IPS-NIHi7 (cell line): Measurements from ENCODE around the gene SPHK1.

Experiments
- DNase-seq: peaks from one replicate; pipeline ENCODE4 v3.0.0; 2012; ENCODE audit warnings: mixed read lengths; ENCODE audit errors: extremely low spot score

SPHK1 gene

GRCh38 chr17:76407509-76407908 is 23.1 kb downstream of the SPHK1 start:
- no peak for DNase-seq

DNA sequence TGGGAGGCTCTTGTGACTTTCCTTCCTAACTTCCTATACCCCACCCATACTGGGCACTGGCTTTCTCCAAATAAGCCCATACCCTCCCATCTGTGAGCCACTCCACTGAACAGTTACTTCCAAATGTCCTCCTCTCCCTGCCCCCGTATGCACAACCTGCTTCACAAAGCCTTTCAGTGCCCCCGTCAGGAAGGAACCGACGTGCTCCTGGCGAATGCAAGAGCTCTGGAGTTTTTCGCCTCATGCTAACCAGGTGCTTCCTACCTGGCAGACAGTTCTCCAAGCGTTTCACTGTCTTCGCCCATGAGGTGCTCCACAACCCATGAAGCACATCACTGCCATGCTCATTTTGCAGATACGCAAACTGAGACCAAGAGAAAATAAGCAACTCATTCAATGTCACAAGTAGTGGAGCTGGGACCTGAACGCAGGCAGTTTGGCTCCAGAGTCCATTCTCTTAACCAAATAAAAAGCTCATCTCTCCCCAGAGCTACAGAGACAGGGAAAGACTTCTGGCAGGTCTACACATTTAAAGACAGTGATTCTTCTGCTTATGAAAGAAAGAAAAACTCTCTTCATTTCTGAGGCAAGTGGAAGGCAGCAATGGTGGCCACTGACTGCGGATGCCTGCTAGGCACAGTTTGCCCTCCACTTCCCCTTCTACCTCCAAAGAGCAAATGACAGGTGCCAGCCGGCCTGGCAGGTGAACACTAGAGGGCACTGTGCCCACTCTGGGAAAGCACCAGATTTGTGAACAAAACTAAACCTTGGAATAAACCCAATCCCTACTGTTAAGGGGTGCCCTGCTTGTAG is 23.8 kb downstream of the SPHK1 start:
- peak; percentile 80 for DNase-seq

DNA sequence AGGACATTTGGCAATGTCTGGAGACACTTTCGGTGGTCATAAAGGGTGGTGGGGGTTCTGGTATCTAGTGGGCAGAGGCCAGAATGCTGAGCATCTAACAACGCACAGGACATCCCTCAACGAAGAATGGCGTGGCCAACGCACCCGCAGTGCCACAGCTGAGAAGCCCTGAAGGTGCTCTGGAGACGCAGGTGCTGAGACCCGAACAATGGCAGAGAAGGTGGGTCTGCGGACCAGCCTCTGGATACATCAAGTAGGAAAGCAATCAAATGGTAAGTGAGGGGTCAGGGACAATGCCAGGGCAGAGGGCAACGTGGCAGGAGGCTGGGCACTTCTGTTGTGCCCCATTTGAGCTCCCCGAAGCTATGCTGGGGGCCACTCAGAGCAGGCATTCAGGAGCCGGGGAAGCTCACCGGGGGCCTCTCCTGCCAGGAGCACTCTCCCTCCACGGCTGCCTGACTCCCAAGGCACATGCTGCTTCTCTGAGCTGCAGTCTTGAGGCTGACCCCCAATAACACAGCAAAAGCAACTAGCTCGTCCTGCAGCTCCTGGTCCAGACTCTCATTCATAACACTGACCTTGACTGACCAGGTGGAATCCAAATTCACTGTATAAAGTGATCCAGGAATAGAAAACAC is 26.0 kb downstream of the SPHK1 start:
- DNase-seq = no peak

DNA sequence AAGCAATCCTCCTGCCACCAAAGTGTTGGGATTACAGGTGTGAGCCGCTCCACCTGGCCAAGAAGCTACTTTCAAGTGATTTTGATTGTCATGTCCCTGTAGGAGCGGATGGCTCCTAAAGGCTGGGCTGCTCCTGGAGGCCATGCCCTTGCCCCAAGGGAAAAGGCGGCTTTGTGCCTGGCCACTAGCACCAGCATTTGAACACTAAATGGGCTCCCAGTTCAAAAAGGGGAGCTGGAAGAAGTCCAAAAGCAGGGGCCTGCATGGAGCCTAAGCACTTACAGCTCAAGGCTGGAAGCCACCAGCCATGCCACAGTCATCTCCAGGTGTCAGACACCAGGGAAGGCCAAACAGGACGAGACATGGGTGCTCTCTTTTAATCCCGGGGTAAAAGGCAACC is 26.8 kb downstream of the SPHK1 start:
- DNase-seq = no peak

DNA sequence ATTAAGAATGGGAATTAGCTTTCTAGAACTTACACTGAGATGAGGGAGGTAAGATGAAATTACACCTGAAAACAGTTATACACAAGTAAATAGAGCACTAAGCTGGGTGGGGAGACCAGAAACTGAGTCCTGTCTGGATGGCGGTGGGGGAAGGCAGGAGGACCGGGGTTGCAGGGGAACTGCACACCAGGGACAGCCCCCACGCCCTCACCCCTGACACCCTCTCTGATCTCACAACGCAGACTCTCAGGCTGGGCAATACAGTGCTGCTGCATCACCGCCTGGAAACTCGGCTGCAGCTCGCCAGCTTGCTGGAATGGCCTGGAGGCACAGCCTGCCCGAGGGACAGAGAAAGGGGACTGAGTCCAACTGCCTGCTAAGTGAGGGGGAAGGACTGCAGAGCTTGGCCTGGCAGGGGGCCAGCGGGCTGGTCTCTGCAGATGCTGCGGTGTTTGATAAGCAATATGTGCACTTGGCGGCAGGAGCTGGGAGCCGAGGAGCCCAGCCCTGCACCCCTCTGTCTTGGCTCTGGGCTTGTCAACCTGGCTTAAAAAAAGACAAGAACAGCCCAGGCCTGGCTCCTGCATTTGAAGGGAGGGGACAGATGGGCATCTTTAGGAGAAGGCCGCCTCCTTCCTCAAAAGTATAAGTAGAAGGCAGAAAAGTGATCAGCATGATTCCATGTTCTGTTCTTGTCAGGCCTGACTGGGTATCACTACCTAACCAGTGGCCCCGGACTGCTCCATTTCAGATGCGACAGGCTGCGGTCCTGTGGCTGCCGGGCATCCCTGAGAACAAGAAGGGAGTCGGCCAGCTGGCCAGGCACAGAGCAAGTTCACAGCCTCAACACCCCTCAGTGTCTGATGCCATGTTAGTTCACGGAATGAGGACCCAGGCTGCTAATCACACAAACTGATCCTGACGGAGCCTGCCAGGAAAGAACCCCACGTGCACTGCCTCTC is 30.2 kb downstream of the SPHK1 start:
- DNase-seq = no peak

DNA sequence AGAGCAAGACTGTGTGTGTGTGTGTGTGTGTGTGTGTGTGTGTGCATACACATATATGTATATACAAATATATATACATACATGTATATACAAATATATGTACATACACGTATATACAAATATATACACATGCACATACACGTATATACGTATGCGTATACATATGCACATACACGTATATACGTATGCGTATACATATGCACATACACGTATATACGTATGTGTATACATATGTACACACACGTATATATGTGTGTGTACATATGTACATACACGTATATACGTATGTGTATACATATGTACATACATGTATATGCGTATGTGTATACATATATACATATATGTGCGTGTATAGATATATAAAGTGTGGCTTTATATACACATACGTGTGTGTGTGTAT is 31.4 kb downstream of the SPHK1 start:
- DNase-seq = no peak

DNA sequence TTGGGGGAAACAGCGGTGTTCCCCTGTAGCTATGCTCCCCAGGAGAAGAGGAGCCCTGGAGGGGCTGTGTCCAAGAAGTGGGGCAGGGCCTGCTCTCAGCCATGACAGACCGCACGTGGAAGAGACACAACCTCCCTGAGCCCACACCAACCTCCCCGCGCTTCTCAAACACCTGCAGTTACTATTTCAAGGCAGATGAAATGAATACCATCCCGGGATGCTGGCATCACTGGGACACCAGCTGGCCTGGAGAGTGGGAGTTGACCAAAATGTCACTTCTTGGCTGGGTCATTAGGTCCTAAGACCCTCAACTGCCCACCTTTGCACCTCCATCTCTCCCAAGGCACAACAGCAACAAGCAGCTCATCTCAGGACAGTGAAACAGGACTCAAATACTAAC is 32.0 kb downstream of the SPHK1 start:
- DNase-seq = no peak

GRCh38 chr17:76416899-76417298 is 32.5 kb downstream of the SPHK1 start:
- DNase-seq = no peak

GRCh38 chr17:76417499-76418143 is 33.2 kb downstream of the SPHK1 start:
- no peak for DNase-seq

GRCh38 chr17:76419576-76420260 is 35.3 kb downstream of the SPHK1 start:
- no peak for DNase-seq

GRCh38 chr17:76420356-76421043 is 36.1 kb downstream of the SPHK1 start:
- no peak for DNase-seq

DNA sequence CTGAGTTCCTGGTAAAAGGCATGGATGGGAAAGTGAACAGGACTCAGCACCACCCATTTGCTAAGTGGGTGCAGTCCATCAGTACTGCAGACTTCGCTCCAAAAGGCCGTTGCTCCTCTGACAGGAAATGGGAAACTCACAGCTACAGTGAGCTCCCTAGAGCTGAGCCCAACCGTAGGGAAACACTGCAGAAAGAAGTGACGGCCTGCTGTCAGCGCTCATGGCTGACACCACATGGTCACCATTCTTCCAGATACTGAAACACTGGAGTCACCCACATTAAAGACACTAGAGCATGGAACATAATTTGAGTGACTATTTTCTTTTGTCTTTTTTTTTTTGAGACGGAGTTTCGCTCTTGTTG is 36.6 kb downstream of the SPHK1 start:
- DNase-seq = peak; percentile 41

GRCh38 chr17:76422406-76422805 is 38.0 kb downstream of the SPHK1 start:
- no peak for DNase-seq

DNA sequence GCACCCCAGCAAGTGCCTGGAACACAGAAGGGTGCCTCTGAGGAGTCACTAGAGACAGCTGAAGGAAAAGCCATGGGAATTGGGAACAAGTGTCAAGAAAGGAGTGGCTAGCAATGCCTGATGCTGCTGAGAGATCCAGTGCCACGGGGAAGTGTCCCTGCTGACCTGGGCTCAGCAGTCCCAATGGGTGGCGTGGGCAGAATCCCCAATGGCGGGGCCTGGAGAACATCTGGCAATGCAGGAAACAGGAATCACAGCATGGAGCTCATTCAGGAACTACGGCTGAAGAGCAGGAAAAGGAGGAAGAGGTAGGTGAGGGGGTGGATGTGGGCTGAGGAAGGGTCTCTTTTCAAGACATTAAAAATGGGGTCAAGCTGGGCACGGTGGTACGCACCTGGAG is 38.5 kb downstream of the SPHK1 start:
- DNase-seq = no peak

GRCh38 chr17:76426853-76427252 is 42.4 kb downstream of the SPHK1 start:
- DNase-seq = no peak

GRCh38 chr17:76427501-76428231 is 43.3 kb downstream of the SPHK1 start:
- no peak for DNase-seq

DNA sequence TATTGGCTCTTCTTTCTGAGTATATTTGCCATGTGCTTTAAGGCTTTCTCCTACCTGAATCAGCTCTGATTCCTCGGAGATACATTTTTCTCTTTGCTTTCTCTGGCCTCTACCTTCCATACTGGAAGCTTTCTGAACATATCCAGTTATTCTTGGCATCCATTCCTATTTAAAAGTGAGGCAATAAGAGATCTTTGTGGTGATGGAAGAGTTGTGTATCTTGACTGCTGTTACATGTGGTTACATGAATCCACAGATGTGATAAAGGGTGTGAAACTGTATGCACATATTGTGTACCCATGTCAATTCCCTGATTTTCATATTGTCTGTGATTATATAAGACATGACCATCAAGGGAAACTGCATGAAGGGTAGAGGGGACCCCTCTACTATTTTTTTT is 44.1 kb downstream of the SPHK1 start:
- no peak for DNase-seq

DNA sequence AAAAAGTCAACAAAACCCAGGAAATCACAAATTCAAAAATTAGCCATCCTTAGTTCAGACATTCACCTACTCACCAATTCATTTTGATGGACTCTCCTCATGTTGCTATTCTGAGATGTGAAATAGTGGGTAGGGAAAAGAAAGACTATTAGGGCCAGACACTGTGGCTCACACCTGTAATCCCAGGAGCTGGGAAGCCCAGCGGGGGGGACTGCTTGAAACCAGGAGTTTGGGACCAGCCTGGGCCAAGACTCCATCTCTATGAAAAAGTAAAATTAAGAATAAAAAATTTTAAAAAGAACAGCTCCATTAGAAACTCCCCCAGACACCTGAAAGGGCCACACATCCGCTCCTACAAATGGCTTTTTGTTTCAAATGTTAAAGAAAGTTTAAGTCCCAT is 47.1 kb downstream of the SPHK1 start:
- DNase-seq = no peak

DNA sequence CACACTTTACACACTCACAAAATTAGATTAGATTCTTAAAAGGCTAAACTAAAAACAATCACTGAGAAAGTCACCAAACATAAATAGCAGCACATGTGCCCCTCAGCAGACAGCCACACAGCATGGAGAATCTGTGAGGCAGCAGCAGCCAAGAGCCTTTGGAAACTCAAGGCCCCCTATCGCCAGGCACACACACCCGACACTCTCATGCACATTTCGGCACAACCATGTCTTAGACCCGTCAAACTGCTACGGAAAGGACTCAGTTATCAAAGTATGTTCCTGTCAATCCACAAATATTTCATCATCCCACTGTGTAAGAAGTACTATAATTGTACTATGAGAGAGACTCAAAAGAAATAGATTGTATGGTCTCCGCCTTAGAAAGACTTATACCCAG is 47.6 kb downstream of the SPHK1 start:
- DNase-seq = no peak

- no peak for DNase-seq
These were observed 48.4 kb downstream of the SPHK1 start for GRCh38 chr17:76432712-76433336.
